GM04503 (cell line): ENCODE results near the gene MAPK12.

Experiments
- DNase-seq: peaks from one replicate; pipeline ENCODE4 v3.0.0-alpha.2; 2012; ENCODE audit warnings: low read depth

Gene MAPK12

GRCh38 chr22:50267591-50268390 lies 6.3 kb upstream of the MAPK12 start:
- DNase-seq, result no peak

- no peak for DNase-seq
These were observed 5.5 kb upstream of the MAPK12 start for GRCh38 chr22:50266994-50267393.

- DNase-seq, result no peak
These were observed 3.6 kb upstream of the MAPK12 start for GRCh38 chr22:50264946-50265669.

DNA sequence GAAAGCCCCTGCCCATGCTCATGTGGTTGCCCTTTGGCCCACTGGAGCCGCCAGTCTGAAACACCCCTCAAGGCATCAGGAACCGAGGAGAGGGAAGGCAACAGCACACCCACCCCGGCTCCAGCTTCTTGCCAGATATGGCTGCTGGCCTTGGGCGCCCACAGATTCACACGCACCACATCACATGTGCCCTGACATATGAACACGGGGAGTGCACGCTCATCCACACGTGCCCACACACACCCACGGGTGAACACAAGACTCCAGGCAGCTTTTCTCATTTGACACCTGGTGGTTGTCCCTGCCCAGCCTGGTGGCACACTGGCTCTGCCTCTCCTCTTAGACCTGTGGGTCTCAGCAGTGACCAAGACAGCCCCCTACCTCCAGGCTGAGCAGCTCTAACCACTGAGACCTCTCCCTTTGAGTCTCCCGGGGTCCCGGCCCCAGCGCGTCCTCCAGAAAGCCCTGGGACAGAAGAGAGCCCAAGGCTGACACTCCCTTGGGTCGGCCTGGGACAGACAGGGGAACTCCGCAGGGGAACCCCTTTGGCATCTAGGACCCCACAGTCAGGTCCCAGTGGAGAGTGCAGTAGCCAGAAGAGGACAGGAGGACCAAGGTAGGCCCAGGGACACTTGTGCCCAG lies 2.7 kb upstream of the MAPK12 start:
- no peak for DNase-seq

DNA sequence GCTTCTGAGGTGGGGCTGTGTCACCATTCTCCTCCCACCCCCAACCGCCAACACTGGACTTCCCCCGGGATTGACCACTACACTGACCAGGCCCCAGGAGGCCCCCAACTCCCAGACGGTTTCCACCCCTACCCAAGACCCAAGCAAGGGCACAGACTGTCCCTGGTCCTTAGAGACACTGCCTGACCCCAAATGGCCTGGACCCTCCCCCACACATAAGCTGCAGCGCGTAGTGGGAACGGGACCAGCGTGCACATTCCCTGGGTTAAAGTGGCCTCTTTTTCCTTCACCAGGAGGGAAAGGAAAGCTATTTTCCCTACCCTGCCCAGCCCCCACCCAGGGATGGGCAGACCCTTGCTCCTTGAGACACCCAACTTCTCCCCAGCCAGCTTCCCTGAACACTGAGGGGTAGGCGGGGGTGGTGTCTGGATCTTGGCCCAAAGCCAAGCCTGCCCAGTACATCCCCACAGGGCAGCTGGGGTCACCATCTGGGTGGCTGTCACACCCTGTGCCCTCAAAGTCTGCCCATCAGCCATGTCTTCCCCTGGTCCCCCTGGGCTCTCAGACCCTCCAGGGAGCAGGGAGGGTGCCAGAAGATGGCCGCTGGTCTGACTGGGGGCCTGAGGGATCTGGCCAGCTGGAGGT lies 1.6 kb upstream of the MAPK12 start:
- DNase-seq, result no peak

GRCh38 chr22:50262460-50262911 lies 1.0 kb upstream of the MAPK12 start:
- DNase-seq, result no peak

DNA sequence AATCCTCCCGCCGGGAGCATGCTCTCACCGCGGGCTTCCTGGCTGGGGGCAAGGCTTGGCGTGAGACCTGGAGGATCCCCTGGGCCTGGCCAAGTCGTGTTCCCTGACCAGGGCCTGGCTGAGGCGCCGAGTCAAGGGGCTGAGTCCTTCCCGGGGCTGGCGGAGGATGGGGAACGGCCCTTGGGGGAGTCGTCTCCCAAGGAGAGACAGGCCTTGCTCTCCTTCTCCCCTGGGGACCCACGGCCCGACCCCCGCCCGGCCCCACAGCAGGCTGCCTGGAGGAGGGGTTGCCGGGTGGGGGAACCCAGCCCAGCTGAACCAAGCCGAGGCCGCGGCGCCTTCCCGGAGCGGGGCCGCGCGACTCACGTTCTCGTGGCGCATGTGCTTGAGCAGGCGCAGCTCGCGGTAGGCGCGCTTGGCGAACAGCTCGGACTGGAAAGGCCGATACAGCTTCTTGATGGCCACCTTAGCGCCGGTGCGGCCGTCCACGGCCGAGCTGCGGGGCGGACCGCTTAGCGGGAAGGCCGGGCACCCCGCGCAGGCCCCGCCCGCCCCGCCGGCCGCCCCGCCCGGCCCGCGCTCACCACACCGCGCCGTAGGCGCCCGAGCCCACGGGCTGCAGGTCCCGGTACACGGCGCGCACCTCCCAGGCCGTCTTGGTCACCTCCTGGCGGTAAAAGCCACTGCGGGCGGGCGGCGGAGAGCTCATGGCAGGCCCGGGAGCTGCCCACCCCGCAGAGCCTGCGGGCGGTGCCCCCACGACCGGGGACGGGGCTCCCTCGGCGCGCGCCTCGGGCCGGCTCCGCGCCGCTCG lies 475 bp downstream of the MAPK12 start:
- DNase-seq, result no peak

DNA sequence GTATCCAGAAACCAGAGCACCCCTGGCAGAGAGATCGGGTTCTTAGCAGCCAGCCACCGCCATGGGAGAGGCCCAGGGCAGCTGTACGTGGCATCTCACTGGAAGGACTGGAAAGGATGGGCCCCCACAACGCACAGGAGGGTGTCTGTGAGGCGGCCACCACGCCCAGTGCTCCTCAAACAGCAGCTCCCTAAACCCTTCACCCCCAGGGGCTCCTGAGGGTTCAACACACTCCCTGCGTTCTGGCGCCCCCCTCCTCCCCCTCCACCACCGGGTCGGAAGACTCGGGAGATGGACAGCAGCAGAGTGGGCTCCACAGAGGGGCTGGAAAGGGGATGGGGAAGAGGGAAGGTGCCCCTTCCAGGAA lies 1.1 kb downstream of the MAPK12 start:
- DNase-seq, result no peak

- no peak for DNase-seq
These were observed 2.2 kb downstream of the MAPK12 start for GRCh38 chr22:50259302-50259701.

- DNase-seq, result no peak
These were observed 2.9 kb downstream of the MAPK12 start for GRCh38 chr22:50258361-50259292.

DNA sequence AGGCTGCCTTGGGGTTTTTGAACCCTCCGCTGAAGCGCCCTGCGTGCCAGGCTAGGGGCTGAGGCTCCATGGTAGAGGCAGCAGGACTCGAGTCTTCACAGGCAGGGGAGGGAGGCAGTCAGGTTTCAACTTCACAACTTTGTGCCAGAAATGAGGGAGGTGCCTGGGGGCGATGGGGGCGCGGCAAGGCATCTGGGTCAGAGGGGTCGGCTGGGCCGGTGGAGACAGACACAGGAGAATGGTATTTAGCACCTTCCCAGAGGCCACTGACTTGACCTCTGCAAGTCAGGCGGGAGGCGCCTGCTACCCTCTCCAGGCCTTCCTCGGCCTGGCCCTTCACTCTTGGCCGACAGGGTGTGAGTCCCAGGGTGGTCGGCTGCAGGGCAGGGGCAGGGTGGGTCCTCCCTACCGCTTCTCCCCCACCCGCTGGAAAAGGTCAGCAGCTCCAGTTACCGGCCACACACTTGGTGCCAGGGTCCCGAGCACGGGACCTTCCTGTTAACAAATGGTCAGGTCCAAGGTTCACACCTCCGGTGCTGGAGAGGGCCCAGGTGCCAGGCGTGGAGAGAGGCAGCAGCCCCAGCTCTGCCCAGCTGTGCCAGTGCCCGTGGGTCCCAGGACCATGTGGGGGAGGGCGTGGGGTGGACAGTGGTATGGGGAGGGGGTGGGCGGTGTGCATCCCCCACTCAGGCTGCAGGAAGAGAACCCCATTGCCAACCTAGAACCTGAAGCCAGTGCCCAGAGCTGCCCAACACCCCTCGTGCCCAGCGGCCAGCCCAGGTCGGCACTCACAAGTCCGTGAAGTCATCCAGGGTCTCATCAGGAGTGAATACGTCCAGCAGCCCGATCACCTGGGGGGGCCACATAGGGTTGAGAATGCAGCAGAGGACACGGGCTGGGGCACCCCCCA lies 3.8 kb downstream of the MAPK12 start:
- DNase-seq, result no peak

- no peak for DNase-seq
These were observed 4.4 kb downstream of the MAPK12 start for GRCh38 chr22:50257041-50257440.

DNA sequence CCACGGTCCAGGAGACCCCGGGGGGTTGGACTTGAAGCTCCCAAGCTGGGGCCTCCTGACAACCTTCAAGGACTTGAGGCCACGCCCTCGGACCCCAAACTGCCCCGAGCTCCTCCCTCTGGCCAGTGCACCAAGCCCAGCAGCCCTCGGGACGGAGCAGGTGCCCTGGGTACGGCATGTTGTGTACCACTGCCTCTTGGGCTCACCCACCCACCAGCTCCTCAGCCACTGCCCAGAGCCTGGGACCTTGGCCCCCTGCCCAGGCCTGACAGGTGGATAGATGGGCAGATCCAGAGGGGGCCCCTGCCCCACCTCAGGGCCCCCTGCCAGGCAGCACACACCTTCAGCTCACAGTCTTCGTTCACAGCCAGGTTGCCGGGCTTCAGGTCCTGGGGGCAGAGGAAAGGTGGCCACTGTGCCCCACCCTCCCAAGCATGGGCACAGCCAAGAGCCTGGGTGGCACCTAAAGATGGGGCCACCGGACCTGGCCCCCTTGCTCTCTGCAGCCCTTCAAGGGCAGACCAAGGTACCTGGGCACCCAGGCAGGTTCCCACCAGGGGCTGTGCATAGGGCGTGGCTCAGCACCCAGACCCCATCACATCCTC lies 5.1 kb downstream of the MAPK12 start:
- DNase-seq, result no peak

GRCh38 chr22:50255607-50256006 lies 5.9 kb downstream of the MAPK12 start:
- DNase-seq, result no peak

GRCh38 chr22:50255099-50255498 lies 6.4 kb downstream of the MAPK12 start:
- no peak for DNase-seq

GRCh38 chr22:50253941-50254340 lies 7.5 kb downstream of the MAPK12 start:
- no peak for DNase-seq

DNA sequence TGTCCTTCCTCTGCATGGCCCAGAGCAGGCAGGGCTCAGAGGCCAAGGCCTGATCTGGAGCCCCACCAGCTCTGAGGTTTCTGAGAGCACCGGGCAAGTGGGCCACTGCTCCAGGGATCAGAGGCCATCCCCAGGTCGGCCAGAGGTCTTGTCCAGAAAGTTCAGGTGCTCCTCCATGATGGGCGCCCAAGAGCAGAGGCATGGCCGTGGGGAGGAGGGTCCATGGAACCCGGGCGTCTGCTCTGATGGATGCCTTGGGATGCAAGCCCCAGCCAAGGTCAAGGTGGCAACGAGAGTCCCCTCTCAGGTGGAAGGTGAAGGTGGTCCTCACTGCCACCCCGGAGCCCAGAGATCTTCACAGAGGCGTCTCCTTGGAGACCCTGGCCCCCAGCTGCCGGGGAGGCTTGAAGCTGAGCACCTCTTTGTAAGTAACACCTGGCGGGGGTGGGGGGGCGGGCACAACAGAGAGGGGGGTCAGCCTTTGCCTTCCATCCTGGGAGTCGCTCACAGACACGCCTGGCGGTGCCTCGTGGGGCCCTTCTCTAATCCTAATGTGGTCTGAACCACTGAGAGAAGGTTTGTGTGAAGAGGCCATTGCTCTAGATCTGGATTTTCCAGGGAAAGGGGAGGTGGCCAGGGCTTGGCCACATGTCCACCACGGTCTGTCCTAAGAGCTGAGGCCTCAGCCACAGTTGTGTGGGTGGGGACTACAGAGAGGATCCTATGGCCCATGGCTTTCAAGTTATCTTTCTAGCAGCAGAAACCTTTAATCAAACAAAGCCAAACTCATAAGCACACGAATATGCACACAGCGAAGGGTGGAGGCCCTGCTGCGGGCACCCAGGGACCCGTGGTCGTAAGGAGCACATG lies 8.2 kb downstream of the MAPK12 start:
- DNase-seq, result no peak
